K562 (cell line): ENCODE results near the gene SFRP5. TPM values are rescaled to one million over a fixed set of nuclear protein-coding genes. Genes with fewer than 3 reads are reported as not detected.

Experiments
- ETV1 ChIP-seq: fragments of 450-650 bp; conservative IDR thresholded peaks from 2 replicates; pipeline ENCODE4 v1.6.1; 2016; ENCODE audit warnings: missing genetic modification characterization, control low read depth, low read depth, missing compliant biosample characterization
- FOXA1 ChIP-seq: fragments of 450-650 bp; IDR thresholded peaks from 2 replicates; pipeline ENCODE4 v1.6.1; 2016; ENCODE audit warnings: mild to moderate bottlenecking, borderline replicate concordance
- HMGN3 ChIP-seq: IDR thresholded peaks from 2 replicates; pipeline ENCODE4 v1.6.1; 2011; ENCODE audit warnings: borderline replicate concordance, low read depth, mild to moderate bottlenecking, mixed read lengths, low read length; ENCODE audit not compliant: insufficient read length; ENCODE audit errors: extremely low read depth
- HNRNPLL ChIP-seq: fragments of 200-400 bp; formaldehyde crosslinking; IDR thresholded peaks from 2 replicates; pipeline ENCODE4 v1.6.1; 2017; ENCODE audit warnings: low read length, low read depth, mild to moderate bottlenecking; ENCODE audit not compliant: poor library complexity, severe bottlenecking
- KDM1A ChIP-seq, 2 experiments: fragments of 450-650 bp; IDR thresholded peaks; 2 replicates each; pipeline ENCODE4 v1.6.1; 2016; ENCODE audit warnings: mild to moderate bottlenecking in 2 of 2
- KLF16 ChIP-seq: IDR thresholded peaks from 2 replicates; pipeline ENCODE4 v1.6.1; 2016; ENCODE audit warnings: antibody characterized with exemption
- MYBL2 ChIP-seq, 2 experiments: fragments of 450-650 bp in 1 of 2; sonication (generic) in 1 of 2; formaldehyde crosslinking in 1 of 2; IDR thresholded peaks; 2 replicates each; pipeline versions ENCODE4 v1.6.1 to v1.8.1; 2017 to 2022; ENCODE audit warnings: borderline replicate concordance in 1 of 2, inconsistent platforms in 1 of 2, low read depth in 1 of 2, mild to moderate bottlenecking in 1 of 2, missing genetic modification reagents in 1 of 2, moderate library complexity in 1 of 2
- NFRKB ChIP-seq: fragments of 450-650 bp; IDR thresholded peaks from 2 replicates; pipeline ENCODE4 v1.6.1; 2016; ENCODE audit warnings: low read depth
- OTX1 ChIP-seq: fragments of 450-650 bp; formaldehyde crosslinking; IDR thresholded peaks from 2 replicates; pipeline ENCODE4 v1.4.0; 2022; ENCODE audit warnings: mild to moderate bottlenecking
- POLR3G ChIP-seq: IDR thresholded peaks from 2 replicates; pipeline ENCODE4 v1.6.1; 2011; ENCODE audit not compliant: insufficient read length, insufficient replicate concordance; ENCODE audit errors: extremely low read depth
- RBBP5 ChIP-seq: fragments of 200-600 bp; sonication (generic); IDR thresholded peaks from 2 replicates; pipeline ENCODE4 v1.6.1; 2012; ENCODE audit warnings: borderline replicate concordance, mild to moderate bottlenecking, low read length, control low read depth, inconsistent platforms; ENCODE audit not compliant: insufficient read depth, poor library complexity, severe bottlenecking
- RBM25 ChIP-seq: fragments of 200-400 bp; formaldehyde crosslinking; IDR thresholded peaks from 2 replicates; pipeline ENCODE4 v1.6.1; 2018; ENCODE audit warnings: low read length, low read depth, moderate library complexity; ENCODE audit not compliant: severe bottlenecking
- U2AF1 ChIP-seq: fragments of 200-400 bp; formaldehyde crosslinking; optimal IDR thresholded peaks from 2 replicates; pipeline ENCODE3; 2017; ENCODE audit warnings: mild to moderate bottlenecking, low read depth, low read length, moderate library complexity
- ZNF23 ChIP-seq: fragments of 250-450 bp; sonication (Bioruptor Pico); IDR thresholded peaks from 2 replicates; pipeline ENCODE4 v1.4.0; 2020; ENCODE audit warnings: mild to moderate bottlenecking
- ZNF507 ChIP-seq: conservative IDR thresholded peaks from 2 replicates; pipeline ENCODE4 v1.6.1; 2017; ENCODE audit warnings: missing genetic modification characterization, missing compliant biosample characterization
- ZNF561 ChIP-seq: fragments of 450-650 bp; formaldehyde crosslinking; conservative IDR thresholded peaks from 2 replicates; pipeline ENCODE4 v1.4.0; 2020; ENCODE audit warnings: mild to moderate bottlenecking, moderate library complexity
- polyA plus RNA-seq, 8 experiments: library from polyadenylated mRNA; depleted of rRNA in 4 of 8; stranded (reverse) in 5 of 8; unstranded in 3 of 8; fragments of >200 nt; fragmentation: Nextera tagmentation in 2 of 8; fragmentation: Illumina TruSeq in 1 of 8; extraction: Ambion mirVana in 2 of 8; extraction: Trizol in 1 of 8; gene quantifications; 2 replicates each; pipeline versions ENCODE4 v1.2.1 to v1.2.3, GENCODE V29; 2011 to 2014; ENCODE audit warnings: inconsistent platforms in 1 of 8, missing spikeins in 1 of 8
- total RNA-seq, 7 experiments: library from RNA; depleted of rRNA in 6 of 7; stranded (reverse); fragments of >200 nt in 6 of 7; fragmentation: Illumina TruSeq in 2 of 7; extraction: Trizol in 2 of 7; gene quantifications; 2 replicates each; pipeline versions ENCODE4 v1.2.1 to v1.2.3, GENCODE V29; 2011 to 2021; ENCODE audit warnings: low replicate concordance in 1 of 7
- TF ChIP-seq, protein P1 (sequence below): sonication (generic); formaldehyde crosslinking; IDR thresholded peaks from 2 replicates; pipeline ENCODE4 v1.8.1; 2023; ENCODE audit warnings: mild to moderate bottlenecking, missing genetic modification reagents, moderate library complexity
- TF ChIP-seq, protein P2 (sequence below): sonication (generic); formaldehyde crosslinking; IDR thresholded peaks from 2 replicates; pipeline ENCODE4 v1.8.0; 2023; ENCODE audit warnings: missing genetic modification reagents, mild to moderate bottlenecking, borderline replicate concordance
- TF ChIP-seq, protein P3 (sequence below): fragments of 450-650 bp; formaldehyde crosslinking; IDR thresholded peaks from 2 replicates; pipeline ENCODE4 v1.4.0; 2020; ENCODE audit warnings: mild to moderate bottlenecking

Gene SFRP5
- total and polyA plus RNA-seq, 9 of the 15 experiments (the other 6 are each of a cell fraction or from before 2014, with no cell fraction given) = 0.07 to 0.29 (median 0.13) TPM; not detected in 3

DNA sequence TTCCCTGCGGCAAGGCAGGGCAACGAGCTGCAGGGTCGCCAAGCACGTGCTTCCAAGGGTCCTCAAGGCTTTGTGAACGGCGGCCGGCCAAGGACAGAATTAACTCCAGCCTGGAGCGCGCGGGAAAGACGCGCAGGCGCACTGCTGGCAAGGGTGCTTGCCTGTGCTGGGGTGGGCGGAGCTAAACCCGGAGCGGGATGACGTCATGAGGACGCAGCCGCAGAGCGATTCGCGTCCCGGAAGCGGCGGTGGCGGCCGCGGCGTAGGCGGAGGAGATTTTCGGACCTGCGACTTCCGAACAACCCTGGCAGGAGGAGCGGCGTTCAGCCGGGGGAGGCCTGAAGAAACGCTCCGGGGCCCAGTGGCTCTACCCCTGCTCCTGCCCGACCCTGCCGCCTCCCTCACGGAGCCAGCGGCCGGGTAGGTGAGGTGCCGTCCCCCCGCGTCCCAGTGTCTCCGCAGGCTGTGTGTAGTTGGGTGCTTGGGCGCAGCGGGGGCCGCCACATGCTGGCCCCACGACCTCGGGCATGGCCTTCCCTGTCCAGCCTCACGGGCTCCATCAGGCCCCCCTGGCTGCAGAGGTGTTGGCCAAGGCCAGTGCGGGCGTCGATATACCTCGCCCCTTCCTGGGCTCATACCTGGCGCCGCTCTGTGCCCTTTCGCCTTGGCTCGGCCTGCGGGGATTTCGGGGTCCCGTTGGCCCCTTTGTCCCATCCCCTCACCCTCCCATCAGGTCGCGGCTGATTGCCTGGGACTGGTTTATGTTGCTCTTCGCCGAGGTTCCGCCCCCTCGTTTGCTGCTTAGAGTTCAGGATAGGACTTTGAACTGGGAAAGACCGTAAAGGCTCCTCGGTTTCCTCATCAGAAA lies 34.7 kb downstream of the SFRP5 start, which contains the start of gene ZFYVE27 (continued):
- TF ChIP-seq, protein P1, sequence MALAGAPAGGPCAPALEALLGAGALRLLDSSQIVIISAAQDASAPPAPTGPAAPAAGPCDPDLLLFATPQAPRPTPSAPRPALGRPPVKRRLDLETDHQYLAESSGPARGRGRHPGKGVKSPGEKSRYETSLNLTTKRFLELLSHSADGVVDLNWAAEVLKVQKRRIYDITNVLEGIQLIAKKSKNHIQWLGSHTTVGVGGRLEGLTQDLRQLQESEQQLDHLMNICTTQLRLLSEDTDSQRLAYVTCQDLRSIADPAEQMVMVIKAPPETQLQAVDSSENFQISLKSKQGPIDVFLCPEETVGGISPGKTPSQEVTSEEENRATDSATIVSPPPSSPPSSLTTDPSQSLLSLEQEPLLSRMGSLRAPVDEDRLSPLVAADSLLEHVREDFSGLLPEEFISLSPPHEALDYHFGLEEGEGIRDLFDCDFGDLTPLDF (CRISPR knock-in tag) = no peak
- TF ChIP-seq, protein P2, sequence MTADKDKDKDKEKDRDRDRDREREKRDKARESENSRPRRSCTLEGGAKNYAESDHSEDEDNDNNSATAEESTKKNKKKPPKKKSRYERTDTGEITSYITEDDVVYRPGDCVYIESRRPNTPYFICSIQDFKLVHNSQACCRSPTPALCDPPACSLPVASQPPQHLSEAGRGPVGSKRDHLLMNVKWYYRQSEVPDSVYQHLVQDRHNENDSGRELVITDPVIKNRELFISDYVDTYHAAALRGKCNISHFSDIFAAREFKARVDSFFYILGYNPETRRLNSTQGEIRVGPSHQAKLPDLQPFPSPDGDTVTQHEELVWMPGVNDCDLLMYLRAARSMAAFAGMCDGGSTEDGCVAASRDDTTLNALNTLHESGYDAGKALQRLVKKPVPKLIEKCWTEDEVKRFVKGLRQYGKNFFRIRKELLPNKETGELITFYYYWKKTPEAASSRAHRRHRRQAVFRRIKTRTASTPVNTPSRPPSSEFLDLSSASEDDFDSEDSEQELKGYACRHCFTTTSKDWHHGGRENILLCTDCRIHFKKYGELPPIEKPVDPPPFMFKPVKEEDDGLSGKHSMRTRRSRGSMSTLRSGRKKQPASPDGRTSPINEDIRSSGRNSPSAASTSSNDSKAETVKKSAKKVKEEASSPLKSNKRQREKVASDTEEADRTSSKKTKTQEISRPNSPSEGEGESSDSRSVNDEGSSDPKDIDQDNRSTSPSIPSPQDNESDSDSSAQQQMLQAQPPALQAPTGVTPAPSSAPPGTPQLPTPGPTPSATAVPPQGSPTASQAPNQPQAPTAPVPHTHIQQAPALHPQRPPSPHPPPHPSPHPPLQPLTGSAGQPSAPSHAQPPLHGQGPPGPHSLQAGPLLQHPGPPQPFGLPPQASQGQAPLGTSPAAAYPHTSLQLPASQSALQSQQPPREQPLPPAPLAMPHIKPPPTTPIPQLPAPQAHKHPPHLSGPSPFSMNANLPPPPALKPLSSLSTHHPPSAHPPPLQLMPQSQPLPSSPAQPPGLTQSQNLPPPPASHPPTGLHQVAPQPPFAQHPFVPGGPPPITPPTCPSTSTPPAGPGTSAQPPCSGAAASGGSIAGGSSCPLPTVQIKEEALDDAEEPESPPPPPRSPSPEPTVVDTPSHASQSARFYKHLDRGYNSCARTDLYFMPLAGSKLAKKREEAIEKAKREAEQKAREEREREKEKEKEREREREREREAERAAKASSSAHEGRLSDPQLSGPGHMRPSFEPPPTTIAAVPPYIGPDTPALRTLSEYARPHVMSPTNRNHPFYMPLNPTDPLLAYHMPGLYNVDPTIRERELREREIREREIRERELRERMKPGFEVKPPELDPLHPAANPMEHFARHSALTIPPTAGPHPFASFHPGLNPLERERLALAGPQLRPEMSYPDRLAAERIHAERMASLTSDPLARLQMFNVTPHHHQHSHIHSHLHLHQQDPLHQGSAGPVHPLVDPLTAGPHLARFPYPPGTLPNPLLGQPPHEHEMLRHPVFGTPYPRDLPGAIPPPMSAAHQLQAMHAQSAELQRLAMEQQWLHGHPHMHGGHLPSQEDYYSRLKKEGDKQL (CRISPR knock-in tag) = no peak
- TF ChIP-seq U2AF1 = no peak
- no peak for TF ChIP-seq OTX1 (CRISPR knock-in tag)
- TF ChIP-seq KDM1A (IDR thresholded peaks at IDR 0.05) = no peak
- TF ChIP-seq MYBL2 (IDR thresholded peaks at IDR 0.05; ENCODE audit: low read depth) = no peak
- no peak for TF ChIP-seq MYBL2 (CRISPR knock-in tag; IDR thresholded peaks at IDR 0.05; ENCODE audit: borderline replicate concordance)
- no peak for TF ChIP-seq ZNF561 (CRISPR knock-in tag)
- peak; percentile 90 for TF ChIP-seq HNRNPLL
- no peak for TF ChIP-seq POLR3G
- 0 out of 2 replicates have a peak, but pooled peaks have one; percentile 46 for TF ChIP-seq NFRKB
- TF ChIP-seq RBM25 = no peak
- TF ChIP-seq, protein P3, sequence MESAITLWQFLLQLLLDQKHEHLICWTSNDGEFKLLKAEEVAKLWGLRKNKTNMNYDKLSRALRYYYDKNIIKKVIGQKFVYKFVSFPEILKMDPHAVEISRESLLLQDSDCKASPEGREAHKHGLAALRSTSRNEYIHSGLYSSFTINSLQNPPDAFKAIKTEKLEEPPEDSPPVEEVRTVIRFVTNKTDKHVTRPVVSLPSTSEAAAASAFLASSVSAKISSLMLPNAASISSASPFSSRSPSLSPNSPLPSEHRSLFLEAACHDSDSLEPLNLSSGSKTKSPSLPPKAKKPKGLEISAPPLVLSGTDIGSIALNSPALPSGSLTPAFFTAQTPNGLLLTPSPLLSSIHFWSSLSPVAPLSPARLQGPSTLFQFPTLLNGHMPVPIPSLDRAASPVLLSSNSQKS = no peak
- no peak for TF ChIP-seq FOXA1
- TF ChIP-seq ETV1 (tag) = peak; percentile 54; the same call in 1 of the 2 replicates
- TF ChIP-seq KLF16 = peak; percentile 80; the same call in 1 of the 2 replicates
- TF ChIP-seq ZNF507 (tag) = no peak
- TF ChIP-seq ZNF23 = no peak
- TF ChIP-seq RBBP5 = peak; percentile 83
- TF ChIP-seq HMGN3 = no peak
